ENCODE results near the gene C9orf72. TPM values are rescaled to one million over a fixed set of nuclear protein-coding genes. Genes with fewer than 3 reads are reported as not detected.

Gene C9orf72
- total RNA-seq, 1 experiment from 2014 or later: 4.9 TPM

GRCh38 chr9:27572566-27572917, 739 bp downstream of the C9orf72 start:
- peak overlapping the region; percentile 62 for H3K4me3 ChIP-seq
- no peaks in the 10 kb centered on the region for H3K36me3 ChIP-seq (ENCODE audit: low read depth)
- no peak for TF ChIP-seq EZH2 (IDR thresholded peaks at IDR 0.05; ENCODE audit: low read depth)
- no peak for TF ChIP-seq CTCF (conservative IDR thresholded peaks at IDR 0.05)
- ChIA-PET POLR2A (ENCODE audit: unreplicated experiment) (interaction anchor here (0.6 kb wide), 2 partner anchors 33 to 74 kb away, joined by 3 to 5 read pairs; no protein-coding TSS in a partner anchor), CTCF (no interaction called here)
- no peaks in the 10 kb centered on the region for H3K9me3 ChIP-seq (ENCODE audit: insufficient read depth, low read depth)
- no peaks in the 10 kb centered on the region for H3K27me3 ChIP-seq (ENCODE audit: insufficient read depth, low read depth)
- peaks cover 3% of the 10 kb centered on the region; the same call in 1 of the 2 replicates for H3F3A ChIP-seq (ENCODE audit: insufficient read depth, low read depth)
- H3K4me2 ChIP-seq: peak overlapping the region; percentile 78
- H4K20me1 ChIP-seq (ENCODE audit: insufficient read depth): no peaks in the 10 kb centered on the region
- H3K27ac ChIP-seq: peak overlapping the region; percentile 71
- no peaks in the 10 kb centered on the region for H3K9me2 ChIP-seq (ENCODE audit: insufficient read depth)
- DNase-seq: peak in 1 of 2 experiments; percentile 74
- H3K79me2 ChIP-seq (ENCODE audit: low read depth): 0 out of 2 replicates have a peak, but pooled peaks cover 4% of the 10 kb centered on the region
- H2AFZ ChIP-seq: peak overlapping the region; percentile 88
- H3K4me1 ChIP-seq (replicated peaks; ENCODE audit: insufficient read depth): peaks cover 29% of the 10 kb centered on the region
- intact Hi-C loops (cut with micrococcal nuclease; ENCODE audit: unreplicated experiment): no loop called here
- TSS peak; percentile 60 for BruUV-seq (replicated peaks)

GRCh38 chr9:27572061-27572460, 1.2 kb downstream of the C9orf72 start:
- H2AFZ ChIP-seq: no peak overlapping the region; the same call in 1 of the 2 replicates
- no peak for DNase-seq
- peaks cover 29% of the 10 kb centered on the region for H3K4me1 ChIP-seq (replicated peaks; ENCODE audit: insufficient read depth)
- H3K4me2 ChIP-seq: peak overlapping the region; percentile 78
- ChIA-PET POLR2A (ENCODE audit: unreplicated experiment) (no interaction called here), CTCF (no interaction called here)
- 0 out of 2 replicates have a peak, but pooled peaks cover 4% of the 10 kb centered on the region for H3K79me2 ChIP-seq (ENCODE audit: low read depth)
- peak overlapping the region; percentile 62 for H3K4me3 ChIP-seq
- intact Hi-C loops (cut with micrococcal nuclease; ENCODE audit: unreplicated experiment): no loop called here
- H3K27me3 ChIP-seq (ENCODE audit: insufficient read depth, low read depth): no peaks in the 10 kb centered on the region
- no peak overlapping the region for H3K27ac ChIP-seq
- H3K36me3 ChIP-seq (ENCODE audit: low read depth): no peaks in the 10 kb centered on the region
- no peaks in the 10 kb centered on the region for H3K9me2 ChIP-seq (ENCODE audit: insufficient read depth)
- H3F3A ChIP-seq (ENCODE audit: insufficient read depth, low read depth): peaks cover 3% of the 10 kb centered on the region; the same call in 1 of the 2 replicates
- H4K20me1 ChIP-seq (ENCODE audit: insufficient read depth): no peaks in the 10 kb centered on the region
- TF ChIP-seq EZH2 (IDR thresholded peaks at IDR 0.05; ENCODE audit: low read depth): no peak
- TF ChIP-seq CTCF (conservative IDR thresholded peaks at IDR 0.05): no peak
- no TSS peak for BruUV-seq (replicated peaks)
- H3K9me3 ChIP-seq (ENCODE audit: insufficient read depth, low read depth): no peaks in the 10 kb centered on the region

GRCh38 chr9:27571011-27571410, 2.3 kb downstream of the C9orf72 start:
- DNase-seq: no peak
- ChIA-PET CTCF (no interaction called here), POLR2A (ENCODE audit: unreplicated experiment) (no interaction called here)
- Histone ChIP-seq H3K27me3 (ENCODE audit: insufficient read depth, low read depth) (no peaks in the 10 kb centered on the region), H3K27ac (no peak overlapping the region), H3K9me2 (ENCODE audit: insufficient read depth) (no peaks in the 10 kb centered on the region), H3K79me2 (ENCODE audit: low read depth) (0 out of 2 replicates have a peak, but pooled peaks cover 4% of the 10 kb centered on the region), H4K20me1 (ENCODE audit: insufficient read depth) (no peaks in the 10 kb centered on the region), H2AFZ (no peak overlapping the region), H3K36me3 (ENCODE audit: low read depth) (no peaks in the 10 kb centered on the region), H3F3A (ENCODE audit: insufficient read depth, low read depth) (peaks cover 3% of the 10 kb centered on the region; the same call in 1 of the 2 replicates), H3K9me3 (ENCODE audit: insufficient read depth, low read depth) (no peaks in the 10 kb centered on the region), H3K4me2 (no peak overlapping the region), H3K4me1 (replicated peaks; ENCODE audit: insufficient read depth) (peaks cover 29% of the 10 kb centered on the region), H3K4me3 (no peak overlapping the region)
- intact Hi-C loops (cut with micrococcal nuclease; ENCODE audit: unreplicated experiment): no loop called here
- BruUV-seq (replicated peaks): no TSS peak
- TF ChIP-seq CTCF (conservative IDR thresholded peaks at IDR 0.05) (no peak), EZH2 (IDR thresholded peaks at IDR 0.05; ENCODE audit: low read depth) (no peak)
